ENCODE results near the gene PAM.

Gene PAM

GRCh38 chr5:102863058-102863457, 108.0 kb downstream of the PAM start:
- in situ Hi-C loops (cut with HindIII; ENCODE audit: low sequenced_read_pairs) = no loop called here
- no peak overlapping the region for H3K4me3 ChIP-seq (ENCODE audit: low read depth, low read length)
- TF ChIP-seq, protein P1, sequence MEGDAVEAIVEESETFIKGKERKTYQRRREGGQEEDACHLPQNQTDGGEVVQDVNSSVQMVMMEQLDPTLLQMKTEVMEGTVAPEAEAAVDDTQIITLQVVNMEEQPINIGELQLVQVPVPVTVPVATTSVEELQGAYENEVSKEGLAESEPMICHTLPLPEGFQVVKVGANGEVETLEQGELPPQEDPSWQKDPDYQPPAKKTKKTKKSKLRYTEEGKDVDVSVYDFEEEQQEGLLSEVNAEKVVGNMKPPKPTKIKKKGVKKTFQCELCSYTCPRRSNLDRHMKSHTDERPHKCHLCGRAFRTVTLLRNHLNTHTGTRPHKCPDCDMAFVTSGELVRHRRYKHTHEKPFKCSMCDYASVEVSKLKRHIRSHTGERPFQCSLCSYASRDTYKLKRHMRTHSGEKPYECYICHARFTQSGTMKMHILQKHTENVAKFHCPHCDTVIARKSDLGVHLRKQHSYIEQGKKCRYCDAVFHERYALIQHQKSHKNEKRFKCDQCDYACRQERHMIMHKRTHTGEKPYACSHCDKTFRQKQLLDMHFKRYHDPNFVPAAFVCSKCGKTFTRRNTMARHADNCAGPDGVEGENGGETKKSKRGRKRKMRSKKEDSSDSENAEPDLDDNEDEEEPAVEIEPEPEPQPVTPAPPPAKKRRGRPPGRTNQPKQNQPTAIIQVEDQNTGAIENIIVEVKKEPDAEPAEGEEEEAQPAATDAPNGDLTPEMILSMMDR (IDR thresholded peaks at IDR 0.05; ENCODE audit: low read depth, low read length) = no peak
- DNase-seq (ENCODE audit: low read depth, low spot score) = no peak

GRCh38 chr5:102863764-102864560, 108.9 kb downstream of the PAM start:
- no peak for DNase-seq (ENCODE audit: low read depth, low spot score)
- TF ChIP-seq, protein P1 (IDR thresholded peaks at IDR 0.05; ENCODE audit: low read depth, low read length) = no peak

DNA sequence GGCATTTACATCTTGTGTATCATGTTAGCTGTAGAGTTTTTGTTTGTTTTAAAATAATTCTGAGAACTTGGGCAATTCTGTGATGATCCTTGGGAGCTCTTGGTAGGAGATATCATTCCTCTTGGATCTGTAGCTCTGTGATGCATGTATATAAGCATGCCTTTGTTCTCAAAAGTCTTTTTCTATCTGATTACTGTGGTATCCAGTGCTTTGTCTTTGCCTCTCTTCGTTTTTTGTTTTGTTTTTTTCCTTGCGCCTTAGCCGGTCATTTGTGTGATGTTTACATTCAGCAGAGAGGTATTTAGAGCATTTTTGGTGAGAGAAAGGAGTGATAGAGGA, 110.0 kb downstream of the PAM start:
- TF ChIP-seq, protein P1 (IDR thresholded peaks at IDR 0.05; ENCODE audit: low read depth, low read length) = no peak
- in situ Hi-C loops (cut with HindIII; ENCODE audit: low sequenced_read_pairs) = no loop called here
- peak overlapping the region; percentile 64 for H3K4me3 ChIP-seq (ENCODE audit: low read depth, low read length)
- DNase-seq (ENCODE audit: low read depth, low spot score) = no peak

More at GRCh38 chr5:102863764-102864560, 108.9 kb downstream of the PAM start:
- no peak overlapping the region for H3K4me3 ChIP-seq (ENCODE audit: low read depth, low read length)
- in situ Hi-C loops (cut with HindIII; ENCODE audit: low sequenced_read_pairs) = no loop called here

DNA sequence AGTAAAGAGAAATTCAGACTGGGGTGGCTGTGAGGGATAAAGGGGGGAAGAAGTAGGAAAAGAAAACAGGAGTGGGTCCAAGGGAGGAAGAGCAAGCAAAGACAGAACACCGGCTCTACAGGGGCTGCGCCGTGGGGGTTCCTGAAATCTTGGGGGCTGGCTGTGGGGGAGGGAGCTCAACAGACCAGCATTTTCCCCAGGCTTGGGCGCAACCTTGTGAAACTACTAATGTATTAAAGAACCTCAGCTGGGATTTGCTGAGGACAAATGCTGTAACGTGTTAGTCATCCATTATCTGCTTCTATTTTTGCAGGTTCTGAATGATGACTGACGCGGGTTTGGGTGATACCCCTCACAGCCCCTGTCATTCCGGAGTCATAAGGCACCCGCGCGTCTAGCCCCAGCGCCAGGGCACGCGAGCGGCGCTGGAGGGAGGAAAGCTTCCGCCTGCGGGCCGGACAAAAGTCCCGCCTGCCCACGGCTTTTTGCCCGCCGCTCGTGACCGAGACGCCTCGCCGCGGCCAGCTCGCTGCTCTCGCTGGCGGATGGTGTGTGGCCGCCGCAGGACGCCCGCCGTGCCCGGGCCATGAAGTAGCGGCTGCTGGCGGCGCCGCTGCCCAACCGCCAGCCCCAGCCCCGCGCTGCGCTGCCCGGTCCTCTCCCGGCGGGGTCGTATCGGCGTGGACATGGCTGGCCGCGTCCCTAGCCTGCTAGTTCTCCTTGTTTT, 110.6 kb downstream of the PAM start:
- in situ Hi-C loops (cut with HindIII; ENCODE audit: low sequenced_read_pairs) = no loop called here
- H3K4me3 ChIP-seq (ENCODE audit: low read depth, low read length) = peak overlapping the region; percentile 64
- DNase-seq (ENCODE audit: low read depth, low spot score) = peak; percentile 89
- TF ChIP-seq, protein P1 (IDR thresholded peaks at IDR 0.05; ENCODE audit: low read depth, low read length) = no peak

DNA sequence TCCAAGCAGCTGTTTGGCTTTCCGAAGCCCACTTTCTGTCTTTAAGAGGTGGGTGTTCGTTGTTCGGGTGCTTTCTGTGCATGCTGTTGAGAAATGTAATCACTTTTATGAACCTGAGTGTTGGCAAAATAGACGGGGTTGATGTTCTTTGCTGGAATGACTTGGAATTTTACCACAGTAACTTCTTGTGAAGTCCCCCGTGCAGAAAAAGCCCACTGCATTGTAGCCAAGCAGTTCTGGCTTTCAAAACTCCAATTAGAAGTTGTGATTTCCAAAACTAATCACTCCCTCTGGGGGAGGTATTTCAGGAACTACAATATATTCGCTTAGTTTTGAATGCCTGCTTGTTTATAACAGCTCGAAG, 111.1 kb downstream of the PAM start:
- peak overlapping the region; percentile 64 for H3K4me3 ChIP-seq (ENCODE audit: low read depth, low read length)
- TF ChIP-seq, protein P1 (IDR thresholded peaks at IDR 0.05; ENCODE audit: low read depth, low read length) = no peak
- peak; percentile 59 for DNase-seq (ENCODE audit: low read depth, low spot score)
- in situ Hi-C loops (cut with HindIII; ENCODE audit: low sequenced_read_pairs) = no loop called here

- in situ Hi-C loops (cut with HindIII; ENCODE audit: low sequenced_read_pairs) = no loop called here
- H3K4me3 ChIP-seq (ENCODE audit: low read depth, low read length) = no peak overlapping the region
- TF ChIP-seq, protein P1 (IDR thresholded peaks at IDR 0.05; ENCODE audit: low read depth, low read length) = no peak
- peak; percentile 33 for DNase-seq (ENCODE audit: low read depth, low spot score)
Observed at GRCh38 chr5:102867992-102868662, 113.0 kb downstream of the PAM start.
